H1 (cell line): Measurements from ENCODE around the gene DDX3X. TPM values are rescaled to one million over a fixed set of nuclear protein-coding genes. Genes with fewer than 3 reads are reported as not detected.

Source experiments
- CTCF ChIA-PET: fragments of 300-600 bp; sonication (Branson Sonifier 250); formaldehyde crosslinking; loops from one replicate; lab custom pipeline; 2021; ENCODE audit not compliant: partially characterized antibody; lab: Charles Lee
- POLR2A ChIA-PET: fragments of 300-600 bp; sonication (Branson Sonifier 250); formaldehyde crosslinking; loops from one replicate; lab custom pipeline; 2021; ENCODE audit warnings: inconsistent platforms; ENCODE audit not compliant: partially characterized antibody; lab: Charles Lee
- DNase-seq, 2 experiments: peaks; one replicate each; pipeline versions ENCODE4 v3.0.0 to v3.0.0-alpha.2; 2010 to 2022; ENCODE audit warnings: low spot score in 2 of 2, low read depth in 1 of 2, mixed read lengths in 1 of 2
- FAIRE-seq: peaks from 2 replicates; lab custom pipeline; 2011; peaks lifted over from hg19 to GRCh38; lab: Jason Lieb, UNC
- H2AFZ ChIP-seq: 2 replicates; pipeline ENCODE4 v1.8.1; 2012; ENCODE audit warnings: low read length, inconsistent platforms
- H2AK5ac ChIP-seq: 2 replicates; pipeline ENCODE4 v1.6.1; 2013; ENCODE audit warnings: low read depth, low read length
- H2BK120ac ChIP-seq: replicated peaks from 2 replicates; pipeline ENCODE3; 2013; ENCODE audit warnings: low read depth, low read length, inconsistent platforms
- H2BK12ac ChIP-seq: 2 replicates; pipeline ENCODE4 v1.6.1; 2013; ENCODE audit warnings: low read depth, low read length
- H2BK15ac ChIP-seq: 2 replicates; pipeline ENCODE4 v1.6.1; 2013; ENCODE audit warnings: low read length
- H2BK20ac ChIP-seq: 2 replicates; pipeline ENCODE4 v1.6.1; 2013; ENCODE audit warnings: low read length
- H2BK5ac ChIP-seq: 2 replicates; pipeline ENCODE4 v1.6.1; 2013; ENCODE audit warnings: low read depth, low read length
- H3K14ac ChIP-seq: 2 replicates; pipeline ENCODE4 v1.6.1; 2013; ENCODE audit warnings: inconsistent platforms; ENCODE audit not compliant: insufficient read length
- H3K18ac ChIP-seq: 2 replicates; pipeline ENCODE4 v1.6.1; 2013; ENCODE audit warnings: low read length; ENCODE audit errors: extremely low read depth
- H3K23ac ChIP-seq: 2 replicates; pipeline ENCODE4 v1.6.1; 2013; ENCODE audit warnings: inconsistent platforms; ENCODE audit not compliant: insufficient read length
- H3K23me2 ChIP-seq: 2 replicates; pipeline ENCODE4 v1.6.1; 2013; ENCODE audit warnings: low read depth, low read length
- H3K27ac ChIP-seq: 2 replicates; pipeline ENCODE4 v1.6.1; 2011; ENCODE audit warnings: low read depth, low read length, inconsistent platforms
- H3K27me3 ChIP-seq, 4 experiments: replicated peaks in 1 of 4; 1 replicate in 1 of 4; 2 replicates in 3 of 4; pipeline versions ENCODE4 v1.6.1 to v1.8.1; 2011 to 2013; ENCODE audit warnings: low read length in 3 of 4, mild to moderate bottlenecking in 3 of 4, inconsistent platforms in 2 of 4, mixed read lengths in 2 of 4, moderate library complexity in 1 of 4; ENCODE audit not compliant: control insufficient read depth in 3 of 4, insufficient read depth in 3 of 4; ENCODE audit errors: extremely low read depth in 1 of 4
- H3K36me3 ChIP-seq, 4 experiments: 2 replicates each; pipeline versions ENCODE4 v1.6.1 to v1.8.1; 2011 to 2013; ENCODE audit warnings: mild to moderate bottlenecking in 4 of 4, low read length in 3 of 4, moderate library complexity in 2 of 4, control low read depth in 1 of 4, inconsistent platforms in 1 of 4; ENCODE audit not compliant: insufficient read depth in 4 of 4, control insufficient read depth in 2 of 4
- H3K4ac ChIP-seq: replicated peaks from 2 replicates; pipeline ENCODE3; 2013; ENCODE audit warnings: low read length, low read depth, mixed read lengths, inconsistent platforms; ENCODE audit not compliant: insufficient read length
- H3K4me1 ChIP-seq, 4 experiments: replicated peaks in 1 of 4; 1 replicate in 1 of 4; 2 replicates in 3 of 4; pipeline versions ENCODE4 v1.6.1 to v1.8.1; 2011 to 2013; ENCODE audit warnings: low read length in 3 of 4, inconsistent platforms in 2 of 4, mixed read lengths in 1 of 4; ENCODE audit not compliant: insufficient read depth in 4 of 4, control insufficient read depth in 3 of 4
- H3K4me2 ChIP-seq, 2 experiments: 2 replicates each; pipeline versions ENCODE4 v1.6.1 to v1.8.1; 2011 to 2013; ENCODE audit warnings: low read depth in 2 of 2, low read length in 2 of 2, control low read depth in 1 of 2, inconsistent platforms in 1 of 2, mild to moderate bottlenecking in 1 of 2; ENCODE audit not compliant: insufficient read depth in 1 of 2
- H3K4me3 ChIP-seq, 4 experiments: fragments of 200-600, 300-600 bp in 1 of 4; sonication (generic), shearing (Covaris generic), sonication (Bioruptor Twin) in 1 of 4; 2 replicates each; pipeline versions ENCODE4 v1.5.1 to v1.8.1; 2011 to 2016; ENCODE audit warnings: low read length in 4 of 4, low read depth in 3 of 4, control low read depth in 2 of 4, inconsistent platforms in 2 of 4, mild to moderate bottlenecking in 2 of 4, mixed read lengths in 1 of 4, moderate library complexity in 1 of 4; ENCODE audit not compliant: insufficient read depth in 2 of 4; ENCODE audit errors: extremely low read depth in 1 of 4
- H3K56ac ChIP-seq: replicated peaks from 2 replicates; pipeline ENCODE3; 2013; ENCODE audit warnings: low read depth, mild to moderate bottlenecking, mixed read lengths, low read length, inconsistent platforms; ENCODE audit not compliant: insufficient read length
- H3K79me1 ChIP-seq: 2 replicates; pipeline ENCODE4 v1.6.1; 2013; ENCODE audit warnings: low read depth, low read length, control low read depth
- H3K79me2 ChIP-seq, 2 experiments: 2 replicates each; pipeline versions ENCODE4 v1.6.1 to v1.8.1; 2012 to 2013; ENCODE audit warnings: low read length in 2 of 2, mild to moderate bottlenecking in 2 of 2, inconsistent platforms in 1 of 2; ENCODE audit not compliant: insufficient read depth in 2 of 2, control insufficient read depth in 1 of 2
- H3K9ac ChIP-seq, 4 experiments: replicated peaks in 1 of 4; 1 replicate in 1 of 4; 2 replicates in 3 of 4; pipeline versions ENCODE4 v1.6.1 to v1.8.1; 2011 to 2013; ENCODE audit warnings: low read depth in 3 of 4, low read length in 3 of 4, control low read depth in 2 of 4, mild to moderate bottlenecking in 2 of 4, moderate library complexity in 2 of 4, inconsistent platforms in 1 of 4; ENCODE audit errors: extremely low read depth in 1 of 4
- H3K9me3 ChIP-seq, 2 experiments: 2 replicates each; pipeline versions ENCODE4 v1.6.1 to v1.8.1; 2012 to 2013; ENCODE audit warnings: mild to moderate bottlenecking in 2 of 2, moderate library complexity in 2 of 2, control low read depth in 1 of 2, inconsistent platforms in 1 of 2, low read depth in 1 of 2, low read length in 1 of 2, mixed read lengths in 1 of 2; ENCODE audit not compliant: insufficient read depth in 2 of 2
- H4K20me1 ChIP-seq, 2 experiments: replicated peaks in 1 of 2; 2 replicates each; pipeline versions ENCODE3 to v1.8.1; 2011 to 2013; ENCODE audit warnings: inconsistent platforms in 2 of 2, low read length in 2 of 2, mild to moderate bottlenecking in 1 of 2; ENCODE audit not compliant: insufficient read depth in 2 of 2, control insufficient read depth in 1 of 2
- H4K5ac ChIP-seq: 2 replicates; pipeline ENCODE4 v1.6.1; 2013; ENCODE audit warnings: low read length, low read depth, mixed read lengths, inconsistent platforms; ENCODE audit not compliant: insufficient read length
- H4K8ac ChIP-seq: 2 replicates; pipeline ENCODE4 v1.8.0; 2013; ENCODE audit warnings: mild to moderate bottlenecking, moderate library complexity, low read length, inconsistent platforms; ENCODE audit not compliant: insufficient read depth; ENCODE audit errors: extremely low read depth
- H4K91ac ChIP-seq: replicated peaks from 2 replicates; pipeline ENCODE3; 2013; ENCODE audit warnings: low read length, mixed read lengths, inconsistent platforms; ENCODE audit not compliant: insufficient read length
- JUND ChIP-seq: IDR thresholded peaks from 2 replicates; pipeline ENCODE4 v1.6.1; 2011; ENCODE audit warnings: mild to moderate bottlenecking, improper control_type of control experiment, low read length
- POLR2A ChIP-seq, 2 experiments: IDR thresholded peaks; 1 replicate in 1 of 2; 2 replicates in 1 of 2; pipeline ENCODE4 v1.6.1; 2011; ENCODE audit warnings: low read depth in 2 of 2, low read length in 2 of 2, mild to moderate bottlenecking in 2 of 2; ENCODE audit errors: control extremely low read depth in 1 of 2
- WGBS, 2 experiments: shearing (Covaris generic) in 1 of 2; methylation state at CpG; one replicate each; pipeline versions ENCODE4 v1.1.6 to v1.1.7; 2013 to 2015; ENCODE audit warnings: low lambda C conversion rate in 2 of 2, mixed read lengths in 2 of 2, inconsistent platforms in 1 of 2, low coverage in 1 of 2, missing lambda C conversion rate in 1 of 2; ENCODE audit not compliant: insufficient replicate concordance in 2 of 2, insufficient coverage in 1 of 2, insufficient read length in 1 of 2; ENCODE audit errors: extremely low coverage in 1 of 2, missing lambda C conversion rate in 1 of 2; 5-methylcytosine and 5-hydroxymethylcytosine counted together
- polyA plus RNA-seq, 7 experiments: library from polyadenylated mRNA; depleted of rRNA in 3 of 7; stranded (reverse) in 5 of 7; unstranded in 2 of 7; fragments of >200 nt in 5 of 7; fragments of 200-250 nt in 2 of 7; gene quantifications; 1 replicate in 5 of 7; 2 replicates in 1 of 7; 4 replicates in 1 of 7; pipeline versions ENCODE4 v1.2.1 to v1.2.3, GENCODE V29; 2011 to 2013; ENCODE audit warnings: missing spikeins in 2 of 7, mixed read lengths in 2 of 7
- total RNA-seq: library from RNA; stranded (reverse); fragmentation: NEBNext Ultra II Directional; extraction: Animal tissue kit (Norgen Biotek cat#: 25700); gene quantifications from 2 replicates; pipeline ENCODE4 v1.2.1, GENCODE V29; 2021

DDX3X gene
- total and polyA plus RNA-seq, 2 of the 8 experiments (the other 6 are each of a cell fraction or from before 2014, with no cell fraction given) = 39.4 to 291 TPM

DNA sequence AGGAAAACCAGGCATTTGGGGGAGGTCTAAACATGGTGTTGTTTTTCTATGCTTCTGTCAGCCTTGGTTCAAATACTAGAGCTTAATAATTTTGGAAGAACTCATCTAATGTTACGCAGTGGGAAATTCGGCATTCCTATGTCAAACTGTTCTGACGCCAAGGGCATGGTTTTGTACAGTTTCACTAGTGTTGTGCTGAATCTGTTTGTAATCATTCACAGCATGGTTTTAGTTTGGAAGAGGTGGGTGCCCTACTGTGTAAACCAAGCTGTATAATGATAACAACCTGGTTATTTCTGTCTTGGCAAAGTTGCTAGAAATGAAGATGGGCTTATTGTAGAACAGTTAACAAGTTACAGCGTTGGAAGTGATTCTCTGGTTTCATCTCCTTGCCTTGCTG lies 5.2 kb downstream of the DDX3X start:
- 0 out of 2 replicates have a peak, but pooled peaks cover 2% of the 10 kb centered on the region for H3K23me2 ChIP-seq
- no peak overlapping the region for H4K8ac ChIP-seq
- 87% methylated on average over 4 of the region's 4 CpGs; no CpG with 5 or more reads in 1 of the 2 experiments for WGBS, 2 experiments
- H4K5ac ChIP-seq = no peak overlapping the region
- H2BK120ac ChIP-seq = no peak overlapping the region
- H3K23ac ChIP-seq = no peak overlapping the region
- H2BK5ac ChIP-seq = no peak overlapping the region
- no peak overlapping the region for H3K27ac ChIP-seq
- no peak overlapping the region for H2BK20ac ChIP-seq
- peaks cover 25 to 28% of the 10 kb centered on the region in 2 experiments for H4K20me1 ChIP-seq
- no peak overlapping the region for H3K9ac ChIP-seq
- H3K4me3 ChIP-seq = no peak overlapping the region
- no peak overlapping the region for H2BK15ac ChIP-seq
- H3K4ac ChIP-seq = no peak overlapping the region
- FAIRE-seq = no peak
- H4K91ac ChIP-seq = no peak overlapping the region
- POLR2A ChIA-PET = interaction anchor here (0.6 to 2.9 kb wide), 6 partner anchors 8 to 26 kb away, joined by 3 to 13 read pairs (median 5); no protein-coding TSS in a partner anchor
- no peaks in the 10 kb centered on the region for H3K27me3 ChIP-seq
- H3K4me2 ChIP-seq = 0 out of 4 replicates have a peak overlapping the region, but pooled peaks of 1 of the 2 experiments have one; percentile 33
- H3K79me2 ChIP-seq = peaks cover 37 to 92% of the 10 kb centered on the region in 2 experiments
- no peak for DNase-seq
- no peak overlapping the region for H2BK12ac ChIP-seq
- TF ChIP-seq POLR2A (IDR thresholded peaks at IDR 0.05; ENCODE audit: control extremely low read depth in 1 of 2, low read depth in 2 of 2, low read length in 2 of 2) = peak in 1 of 2 experiments; percentile 5; a peak in 1 of 3 replicates
- no peak for TF ChIP-seq JUND
- TF ChIP-seq, all 59 proteins: peak for 1
- H3K4me1 ChIP-seq = peaks cover 0 to 2% (median 0%) of the 10 kb centered on the region in 4 experiments; a peak in 2 of 7 replicates
- no peak overlapping the region for H2AK5ac ChIP-seq
- H2AFZ ChIP-seq = no peak overlapping the region
- peaks cover 15 to 76% (median 36%) of the 10 kb centered on the region in 4 experiments for H3K36me3 ChIP-seq
- no peak overlapping the region for H3K14ac ChIP-seq
- H3K56ac ChIP-seq = no peak overlapping the region
- H3K18ac ChIP-seq = no peak overlapping the region
- H3K79me1 ChIP-seq = no peaks in the 10 kb centered on the region
- no peaks in the 10 kb centered on the region for H3K9me3 ChIP-seq
- CTCF ChIA-PET = no interaction called here
